Sigmoid colon (tissue), 3 donors: ENCODE measurements around the gene DQX1.

Experiments
- POLR2A ChIP-seq, 2 donors: fragments of 450-650 bp; IDR thresholded peaks; one replicate each; pipeline ENCODE4 v1.6.1; 2016; ENCODE audit warnings: antibody characterized with exemption in 2 of 2, mild to moderate bottlenecking in 2 of 2, moderate library complexity in 2 of 2
- TF ChIP-seq, protein P1 (sequence below), 4 experiments: fragments of 450-650 bp in 3 of 4; fragments of 200-600 bp in 1 of 4; IDR thresholded peaks; one replicate each; pipeline ENCODE4 v1.5.1; 2016 to 2019; ENCODE audit warnings: antibody characterized with exemption in 4 of 4, mild to moderate bottlenecking in 3 of 4, moderate library complexity in 2 of 4

DNA sequence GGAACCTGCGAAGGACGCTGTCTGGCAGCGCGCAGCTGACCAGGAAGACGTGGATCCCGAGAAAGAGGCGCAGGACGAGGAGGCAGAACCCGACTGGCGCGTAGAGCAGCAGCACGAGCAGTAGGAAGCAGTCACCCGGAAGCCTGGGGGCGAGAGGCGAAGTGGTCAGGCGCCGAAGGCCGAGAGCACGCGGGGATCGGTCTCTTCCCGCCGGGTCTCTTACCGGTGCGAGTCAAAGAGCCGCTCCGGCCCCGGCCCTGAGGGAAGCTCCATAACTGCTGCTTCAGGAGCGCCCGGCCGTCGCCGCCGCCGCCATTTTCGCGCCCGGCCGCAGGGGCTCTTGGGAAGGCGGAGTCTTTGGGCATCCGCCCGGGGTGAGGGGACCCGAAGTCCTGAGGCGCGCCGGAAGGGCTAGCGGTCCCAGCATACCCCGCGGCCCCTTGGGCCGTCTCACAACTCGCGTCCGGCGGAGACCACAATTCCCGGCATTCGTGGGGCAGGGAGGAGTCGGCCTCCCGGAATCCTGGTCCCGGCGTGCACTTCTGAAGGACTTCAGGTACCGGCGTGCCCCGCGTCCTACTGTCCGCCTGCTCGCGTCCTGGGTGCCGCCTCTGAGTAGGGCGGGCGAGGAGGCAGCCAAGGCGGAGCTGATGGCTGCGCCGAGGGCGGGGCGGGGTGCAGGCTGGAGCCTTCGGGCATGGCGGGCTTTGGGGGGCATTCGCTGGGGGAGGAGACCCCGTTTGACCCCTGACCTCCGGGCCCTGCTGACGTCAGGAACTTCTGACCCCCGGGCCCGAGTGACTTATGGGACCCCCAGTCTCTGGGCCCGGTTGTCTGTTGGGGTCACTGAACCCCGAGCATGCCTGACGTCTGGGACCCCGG is 3.6 kb upstream of the DQX1 start, which contains the start of the genes AUP1 and HTRA2:
- peak; percentile 81 to 89 for TF ChIP-seq POLR2A (IDR thresholded peaks at IDR 0.05)
- TF ChIP-seq, protein P1, sequence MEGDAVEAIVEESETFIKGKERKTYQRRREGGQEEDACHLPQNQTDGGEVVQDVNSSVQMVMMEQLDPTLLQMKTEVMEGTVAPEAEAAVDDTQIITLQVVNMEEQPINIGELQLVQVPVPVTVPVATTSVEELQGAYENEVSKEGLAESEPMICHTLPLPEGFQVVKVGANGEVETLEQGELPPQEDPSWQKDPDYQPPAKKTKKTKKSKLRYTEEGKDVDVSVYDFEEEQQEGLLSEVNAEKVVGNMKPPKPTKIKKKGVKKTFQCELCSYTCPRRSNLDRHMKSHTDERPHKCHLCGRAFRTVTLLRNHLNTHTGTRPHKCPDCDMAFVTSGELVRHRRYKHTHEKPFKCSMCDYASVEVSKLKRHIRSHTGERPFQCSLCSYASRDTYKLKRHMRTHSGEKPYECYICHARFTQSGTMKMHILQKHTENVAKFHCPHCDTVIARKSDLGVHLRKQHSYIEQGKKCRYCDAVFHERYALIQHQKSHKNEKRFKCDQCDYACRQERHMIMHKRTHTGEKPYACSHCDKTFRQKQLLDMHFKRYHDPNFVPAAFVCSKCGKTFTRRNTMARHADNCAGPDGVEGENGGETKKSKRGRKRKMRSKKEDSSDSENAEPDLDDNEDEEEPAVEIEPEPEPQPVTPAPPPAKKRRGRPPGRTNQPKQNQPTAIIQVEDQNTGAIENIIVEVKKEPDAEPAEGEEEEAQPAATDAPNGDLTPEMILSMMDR (IDR thresholded peaks at IDR 0.05): no peak
